HG03565 (cell line): ENCODE measurements around the gene PFDN1.
"Not testable (repeated sequence)": the region's sequence is repeated elsewhere in the genome, so short reads cannot be mapped to it uniquely, and the experiment has no call there.

Experiments used
- ATAC-seq: cut with Tn5 transposase; IDR thresholded peaks from one replicate; pipeline ENCODE4 v1.9.1; 2021; ENCODE audit warnings: mild to moderate bottlenecking, moderate library complexity; ENCODE audit not compliant: unreplicated experiment

The PFDN1 gene

DNA sequence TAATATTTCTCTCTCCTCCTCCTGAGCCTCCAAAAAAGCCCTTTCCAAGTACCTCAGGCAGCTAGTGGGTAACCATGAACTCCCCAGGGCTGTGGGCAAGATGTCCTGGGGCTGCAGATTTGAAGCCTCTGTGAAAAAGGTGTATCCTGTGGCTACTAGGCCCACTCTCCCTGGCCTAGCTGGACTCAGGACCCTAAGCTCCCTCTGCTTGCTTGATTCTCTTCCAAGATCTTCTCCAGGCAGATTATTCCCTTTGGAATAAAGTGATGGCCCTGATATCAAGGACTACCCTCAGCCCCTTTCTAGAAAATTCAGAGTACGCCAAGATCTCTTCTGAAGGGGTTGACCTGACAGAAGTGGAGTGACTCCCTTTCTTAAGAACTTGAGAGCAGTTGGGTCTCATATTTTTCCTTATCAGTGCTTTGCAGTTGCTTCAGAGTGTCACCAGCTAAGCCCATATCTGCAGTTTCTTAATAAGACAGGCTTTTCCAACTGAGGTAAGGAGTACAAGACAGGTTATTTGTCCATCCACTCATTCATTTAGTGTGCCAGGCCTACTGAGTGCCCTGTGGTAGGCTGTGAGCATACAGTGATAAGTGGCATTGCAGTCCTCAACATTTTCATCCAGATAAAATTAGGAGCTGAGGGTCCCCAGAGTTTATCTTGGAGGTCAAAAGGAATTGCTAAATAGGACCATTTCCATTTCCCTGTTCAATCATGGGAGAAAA lies 85.4 kb downstream of the PFDN1 start:
- ATAC-seq, result no peak

DNA sequence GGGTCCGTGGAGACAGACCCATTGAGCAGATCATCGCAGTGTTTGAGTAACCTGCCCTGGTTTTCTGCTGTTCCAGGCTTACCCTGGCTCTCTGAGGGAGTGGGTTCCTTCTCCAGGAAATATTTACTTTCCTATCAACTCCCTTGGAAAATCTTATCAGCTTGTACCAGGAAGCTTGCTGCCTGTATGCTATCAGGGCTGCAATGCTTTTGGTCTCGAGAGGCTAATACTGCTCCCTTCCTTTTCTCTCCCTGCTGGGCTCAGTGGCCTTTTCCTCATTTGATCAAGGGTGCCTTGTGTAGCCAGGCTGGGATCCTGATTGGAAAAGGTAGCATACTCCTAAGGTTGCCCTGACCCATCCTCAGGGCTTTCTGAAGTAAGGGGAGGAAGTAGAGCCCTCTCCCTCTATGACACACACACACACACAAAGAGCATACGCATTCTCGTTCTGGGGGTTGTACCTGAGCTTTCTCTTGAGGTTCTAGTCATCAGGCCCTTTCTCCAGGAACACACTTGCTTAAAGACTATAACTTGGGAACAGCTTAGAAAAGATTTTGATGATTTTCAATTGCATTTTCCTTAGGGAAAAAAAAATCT lies 86.3 kb downstream of the PFDN1 start:
- ATAC-seq, result no peak

DNA sequence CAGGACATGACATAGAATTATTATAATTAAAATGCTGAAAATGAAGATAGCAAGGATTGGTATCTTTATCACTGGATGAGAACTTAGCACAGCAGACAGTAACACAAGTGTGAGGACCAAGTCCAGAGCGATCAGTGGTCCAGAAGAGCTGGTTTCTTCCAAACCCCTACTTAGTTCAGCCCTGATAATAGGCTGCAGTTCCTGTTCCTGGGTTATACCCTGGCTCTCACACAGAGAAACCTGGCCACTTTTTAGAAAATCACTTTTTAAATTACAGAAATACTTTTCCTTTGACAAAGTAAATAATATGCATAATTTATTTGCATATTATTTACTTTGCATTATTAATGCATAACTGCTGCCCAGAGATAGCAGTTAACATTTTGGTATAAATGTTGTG lies 87.6 kb downstream of the PFDN1 start:
- no peak for ATAC-seq

DNA sequence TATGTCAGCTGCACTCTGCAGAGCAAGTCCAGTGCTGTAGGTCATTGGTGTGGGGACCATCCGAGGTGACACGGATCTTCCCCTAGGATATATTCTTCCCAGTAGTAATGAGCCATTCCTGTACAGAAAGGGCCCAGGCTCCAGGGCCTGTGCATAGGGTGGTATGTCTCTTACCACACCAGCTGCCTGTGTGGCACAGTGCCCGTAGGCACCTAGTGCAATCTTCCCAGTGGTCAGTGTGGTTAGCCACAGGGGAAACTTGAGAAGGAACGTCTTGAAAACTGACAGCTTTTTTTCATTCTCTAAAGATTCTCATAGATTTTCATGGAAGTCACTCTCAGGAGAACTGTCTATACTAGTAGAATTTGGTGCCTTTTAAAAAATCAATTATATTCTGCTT lies 88.1 kb downstream of the PFDN1 start:
- no peak for ATAC-seq

DNA sequence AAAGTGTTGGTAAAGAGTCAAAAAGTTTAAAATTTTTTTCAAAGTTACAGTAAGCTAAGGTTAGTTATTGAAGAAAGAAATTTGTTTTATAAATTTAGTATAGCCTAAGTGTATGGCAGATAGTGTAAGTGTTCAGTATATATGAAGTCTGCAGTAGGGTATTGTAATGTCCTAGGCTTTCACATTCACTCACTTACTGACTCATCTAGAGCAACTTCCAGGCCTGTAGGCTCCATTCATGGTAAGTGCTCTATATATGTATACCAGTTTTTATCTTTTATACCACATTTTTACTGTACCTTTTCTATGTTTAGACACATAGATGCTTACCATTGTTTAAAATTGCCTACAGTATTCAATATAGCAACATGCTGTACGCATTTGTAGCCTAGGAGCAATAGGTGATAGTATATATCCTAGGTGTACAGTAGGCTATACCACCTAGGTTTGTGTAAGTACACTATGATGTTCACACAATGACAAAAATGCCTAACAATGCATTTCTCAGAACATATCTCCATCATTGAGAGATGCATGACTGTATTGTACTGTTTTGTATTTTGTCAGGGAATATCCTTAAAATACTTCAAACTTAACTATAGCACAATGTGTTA lies 89.4 kb downstream of the PFDN1 start:
- ATAC-seq, result peak; percentile 89

DNA sequence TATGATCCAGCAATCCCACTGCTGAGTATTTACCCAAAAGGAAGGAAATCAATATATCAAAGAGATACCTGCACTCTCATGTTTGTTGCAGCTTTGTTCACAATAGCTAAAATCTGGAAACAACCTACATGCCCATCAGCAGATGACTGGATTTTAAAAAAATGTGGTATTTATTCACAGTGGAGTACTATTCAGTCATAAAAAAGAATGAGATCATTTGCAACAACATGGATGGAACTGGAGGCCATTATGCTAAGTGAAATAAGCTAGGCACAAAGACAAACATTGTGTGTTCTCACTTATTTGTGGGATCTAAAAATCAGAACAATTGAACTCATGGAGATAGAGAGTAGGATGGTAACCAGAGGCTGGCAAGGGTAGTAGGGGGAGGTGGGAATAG lies 94.8 kb downstream of the PFDN1 start:
- no peak for ATAC-seq

DNA sequence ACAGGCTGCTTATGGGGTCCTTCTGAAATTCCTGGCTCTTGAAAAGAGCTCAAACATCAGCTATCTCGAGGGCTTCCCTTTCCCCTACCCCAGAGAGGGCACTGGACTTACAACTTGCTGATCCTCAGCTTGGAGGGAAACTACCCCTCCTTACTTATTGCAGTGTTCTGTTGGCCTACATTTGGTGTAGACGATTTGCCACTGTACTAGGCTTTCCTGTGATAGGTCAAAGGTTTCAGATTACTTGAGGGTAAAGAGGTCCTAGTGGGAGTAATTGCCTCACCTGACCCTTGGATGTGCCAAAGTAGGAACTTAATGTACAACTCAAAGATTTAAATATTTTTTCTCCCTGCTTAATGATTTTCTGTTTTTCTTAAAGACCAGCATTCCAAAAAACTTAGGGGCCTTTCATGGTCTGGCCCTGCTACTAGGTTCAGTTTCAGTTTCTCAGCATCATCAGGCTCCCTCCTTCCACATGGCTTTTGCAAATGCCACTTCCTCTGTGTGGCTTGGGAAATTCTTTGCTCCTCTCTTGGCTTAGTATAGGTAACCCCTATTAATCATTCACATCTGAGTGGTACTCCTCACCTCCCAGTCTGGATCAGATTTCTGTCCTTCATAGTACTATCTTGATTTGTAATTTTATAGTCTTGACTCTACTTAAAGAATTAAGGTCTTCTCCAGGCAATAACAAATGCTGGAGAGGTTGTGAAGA lies 95.5 kb downstream of the PFDN1 start:
- ATAC-seq, result no peak

DNA sequence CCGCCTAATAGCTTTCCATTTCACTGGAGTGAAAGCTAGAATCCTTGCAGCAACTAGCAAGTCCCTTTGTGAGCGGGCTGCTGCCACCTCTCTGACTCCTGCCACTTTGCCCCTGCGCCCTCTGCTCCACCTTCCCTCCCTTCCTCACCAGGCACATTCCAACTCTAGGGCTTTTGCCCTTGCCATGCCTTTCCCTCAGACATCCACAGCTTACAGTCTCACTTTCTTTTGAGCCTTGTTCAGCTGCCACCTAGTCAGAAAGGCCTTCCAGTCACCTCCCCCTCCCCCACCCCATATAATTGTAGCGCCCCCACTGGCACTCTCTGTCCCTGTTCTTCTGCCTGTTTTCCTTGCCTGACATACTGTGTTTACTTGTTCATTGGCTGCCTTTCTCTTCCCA lies 96.9 kb downstream of the PFDN1 start:
- no peak for ATAC-seq

DNA sequence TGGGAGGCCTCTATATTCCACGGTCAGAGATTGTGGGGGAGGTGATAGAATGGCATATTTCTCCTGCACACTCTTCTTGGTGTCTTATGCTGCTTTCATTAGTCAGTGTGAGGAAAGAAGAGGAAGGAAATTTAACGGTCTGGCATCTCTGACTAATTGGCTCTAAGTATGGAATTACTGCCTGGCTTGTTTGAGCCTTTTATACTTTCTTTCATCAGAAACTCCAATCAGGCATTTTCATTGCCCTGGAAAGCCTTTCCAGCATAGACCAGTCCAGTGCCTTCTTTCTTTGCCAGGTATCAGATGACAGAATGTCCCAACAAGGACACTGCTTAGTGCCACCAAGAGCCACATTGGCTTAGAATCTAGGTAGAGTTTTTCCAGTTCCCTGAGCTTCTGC lies 97.7 kb downstream of the PFDN1 start:
- ATAC-seq, result no peak

DNA sequence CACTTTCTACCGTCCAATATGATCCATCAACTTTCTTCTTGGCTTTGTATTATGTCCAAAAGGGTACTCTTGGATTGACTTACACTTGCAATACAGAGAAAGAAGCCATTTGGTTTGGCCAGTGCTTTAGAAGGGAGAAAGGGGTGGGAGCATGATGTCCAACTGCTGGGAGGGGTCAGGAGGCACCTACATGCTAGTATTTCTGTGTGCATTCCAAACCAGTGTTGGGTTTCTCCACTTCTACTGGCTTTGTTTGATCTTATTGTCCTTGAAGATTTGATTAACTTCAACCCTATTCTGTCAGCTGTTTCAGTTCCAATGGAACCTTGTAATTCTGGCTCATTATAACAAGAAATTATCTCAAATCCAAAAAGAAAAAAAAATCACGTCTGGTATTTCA lies 100.3 kb downstream of the PFDN1 start:
- ATAC-seq, result no peak

DNA sequence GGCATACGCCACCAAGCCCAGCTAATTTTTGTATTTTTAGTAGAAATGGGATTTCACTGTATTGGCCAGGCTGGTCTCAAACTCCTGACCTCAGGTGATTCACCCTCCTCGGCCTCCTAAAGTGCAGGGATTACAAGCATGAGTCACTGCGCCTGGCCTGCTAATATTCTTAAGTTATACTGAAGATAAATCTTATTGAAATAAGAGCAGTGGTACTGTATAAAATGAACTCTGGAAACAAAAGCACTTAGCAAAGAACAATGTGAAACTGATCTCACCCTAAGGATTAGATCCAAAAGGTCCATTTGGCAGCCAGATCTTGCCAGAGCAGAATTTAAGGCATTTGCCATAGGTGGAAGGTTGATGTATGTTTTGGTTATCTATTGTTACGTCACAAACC lies 100.8 kb downstream of the PFDN1 start:
- no peak for ATAC-seq

DNA sequence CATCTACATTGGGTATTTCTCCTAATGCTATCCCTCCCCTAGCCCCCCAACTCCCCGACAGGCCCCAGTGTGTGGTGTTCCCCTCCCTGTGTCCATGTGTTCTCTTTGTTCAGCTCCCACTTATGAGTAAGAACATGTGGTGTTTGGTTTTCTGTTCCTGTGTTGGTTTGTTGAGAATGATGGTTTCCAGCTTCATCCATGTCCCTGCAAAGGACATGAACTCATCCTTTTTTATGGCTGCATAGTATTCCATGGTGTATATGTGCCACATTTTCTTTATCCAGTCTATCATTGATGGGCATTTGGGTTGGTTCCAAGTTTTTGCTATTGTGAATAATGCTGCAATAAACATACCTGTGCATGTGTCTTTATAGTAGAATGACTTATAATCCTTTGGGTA lies 104.0 kb downstream of the PFDN1 start:
- ATAC-seq, result not testable (repeated sequence)

DNA sequence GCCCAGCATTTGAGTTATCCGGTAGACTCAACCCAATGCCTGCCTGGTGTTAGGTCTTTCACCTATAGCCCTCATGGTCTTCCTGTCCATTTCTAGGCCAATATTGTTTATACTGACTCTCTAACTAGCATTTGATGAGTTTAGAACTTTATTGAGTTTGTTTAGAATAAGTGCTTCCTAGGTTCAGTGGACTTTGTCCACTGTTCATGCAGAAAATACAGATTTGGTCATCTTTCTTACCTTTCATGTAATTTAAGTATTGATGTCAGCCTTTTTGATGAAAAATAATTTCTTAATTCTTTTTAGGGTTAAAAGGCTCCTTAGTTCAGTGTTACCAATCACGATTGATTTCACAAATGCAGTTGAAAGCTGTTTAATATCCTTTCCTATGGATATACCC lies 105.9 kb downstream of the PFDN1 start:
- no peak for ATAC-seq

DNA sequence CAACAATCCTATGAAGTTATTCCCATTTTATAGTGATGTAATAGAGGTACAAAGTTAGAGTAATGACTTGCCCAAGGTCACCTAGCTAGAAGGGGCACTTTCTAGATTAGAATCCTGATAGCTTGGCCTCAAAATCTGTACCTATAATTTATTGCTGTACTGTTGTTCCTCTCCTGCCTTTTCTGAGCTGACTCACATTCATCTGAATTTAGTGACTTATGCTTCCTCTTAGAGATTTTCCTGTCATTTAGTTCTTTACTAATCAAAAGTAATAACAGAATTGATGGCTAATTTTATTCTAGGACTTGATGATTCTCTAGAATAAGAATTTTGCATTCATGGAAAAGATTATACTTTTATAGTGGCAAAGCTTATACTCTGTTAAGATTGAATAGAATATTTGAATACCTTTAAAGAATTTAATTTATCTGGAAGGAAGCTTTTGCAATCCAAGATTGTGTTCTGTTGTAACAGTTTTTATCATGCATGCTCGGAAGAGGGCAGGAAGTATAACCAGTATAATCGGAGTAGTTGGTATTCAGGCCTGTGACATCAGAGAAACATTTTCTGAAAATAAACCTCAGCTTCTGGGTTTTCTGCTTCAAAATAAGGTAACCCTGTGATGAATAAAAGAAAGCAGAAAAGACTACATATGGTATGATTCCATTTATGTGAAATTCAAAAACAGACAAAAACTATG lies 106.6 kb downstream of the PFDN1 start:
- ATAC-seq, result no peak
